Fibroblast of skin of scalp (primary cell): ENCODE results near the gene STK33.

Experiments used
- DNase-seq: peaks from one replicate; pipeline ENCODE4 v3.0.0-alpha.2; 2013

Gene STK33

DNA sequence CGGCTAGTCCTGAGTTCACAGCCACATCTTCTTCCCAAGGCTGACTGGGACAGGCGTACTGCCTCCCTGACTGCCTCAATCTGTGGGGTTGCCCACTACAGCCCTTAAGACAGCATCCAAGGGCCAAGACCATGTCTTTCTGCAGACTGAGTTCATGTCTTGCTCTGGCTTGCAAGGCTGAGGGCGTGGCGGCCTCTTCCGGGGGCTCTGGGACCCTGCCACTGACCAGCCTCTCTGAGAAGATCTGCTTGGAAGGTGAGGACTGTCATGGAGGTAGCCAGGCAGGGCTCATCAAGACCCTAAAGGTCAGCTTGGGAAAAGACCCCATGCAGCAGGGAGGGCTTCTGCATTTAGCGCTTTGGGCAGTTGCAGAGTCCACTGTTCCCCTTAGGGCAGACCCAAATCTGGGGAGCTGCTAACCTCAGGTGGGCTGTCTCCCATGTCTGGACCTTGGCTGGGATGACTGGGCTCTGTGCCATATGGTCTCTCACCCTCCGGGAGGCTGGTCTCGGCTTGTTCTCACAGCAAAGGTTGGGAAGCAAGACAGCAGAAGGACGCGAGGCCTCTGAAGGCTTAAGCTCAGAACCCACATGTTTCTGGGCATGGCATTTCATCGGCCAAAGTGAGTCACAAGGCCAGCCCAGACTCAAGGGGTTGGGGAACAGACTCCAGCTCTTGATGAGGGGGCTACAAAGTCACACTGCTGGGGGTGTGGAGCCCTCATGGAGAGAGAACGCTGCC is 221.2 kb downstream of the STK33 start:
- DNase-seq: no peak

DNA sequence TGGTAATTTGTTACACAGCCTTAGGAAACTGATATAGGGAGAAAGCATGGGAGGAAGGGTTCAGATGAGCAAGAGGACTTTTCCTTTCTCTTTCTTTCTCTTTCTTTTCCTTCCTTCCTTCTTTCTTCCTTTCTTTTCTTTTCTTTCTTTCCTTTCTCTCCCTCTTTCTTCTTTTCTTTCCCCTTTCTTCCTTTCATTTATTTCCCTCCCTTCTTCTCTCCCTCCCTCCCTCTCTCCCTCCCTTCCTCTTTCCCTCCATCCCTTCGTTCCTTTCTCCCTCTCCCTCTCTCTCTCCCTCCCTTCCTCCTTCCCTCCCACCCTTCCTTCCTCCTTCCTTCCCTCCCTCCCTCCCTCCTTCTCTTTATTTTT is 222.5 kb downstream of the STK33 start:
- no peak for DNase-seq

DNA sequence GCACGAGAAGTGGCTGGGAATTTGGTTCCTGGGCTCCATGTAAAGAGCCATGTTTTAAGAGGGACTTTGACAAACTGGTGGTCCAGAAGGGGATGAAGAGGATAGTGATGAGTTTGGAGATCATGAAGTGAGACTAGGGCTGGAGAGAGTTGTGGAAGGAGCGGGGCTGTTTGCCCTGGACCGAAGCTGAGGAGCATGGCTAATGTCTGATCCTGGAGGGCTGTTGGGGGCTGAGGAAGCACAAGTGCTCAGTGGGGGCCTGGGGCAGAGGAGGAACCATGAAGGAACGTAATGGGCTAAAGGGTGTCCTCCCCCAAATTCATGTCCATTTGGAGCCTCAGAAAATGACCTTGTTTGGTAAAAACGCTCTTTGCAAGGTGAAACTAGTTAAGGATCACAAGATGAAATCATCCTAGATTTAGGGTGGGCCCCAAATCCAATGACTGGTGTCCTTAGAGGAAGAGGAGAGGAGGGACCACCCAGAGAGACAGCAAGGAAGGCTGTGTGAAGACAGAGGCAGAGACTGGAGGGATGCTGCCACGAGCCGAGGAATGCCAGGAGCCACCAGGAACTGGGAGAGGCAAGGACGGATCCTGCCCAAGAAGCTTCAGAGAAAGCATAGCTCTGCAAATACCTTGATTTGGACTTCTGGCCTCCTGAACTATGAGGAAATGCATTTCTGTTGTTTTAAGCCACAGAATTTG is 223.1 kb downstream of the STK33 start:
- DNase-seq: no peak

DNA sequence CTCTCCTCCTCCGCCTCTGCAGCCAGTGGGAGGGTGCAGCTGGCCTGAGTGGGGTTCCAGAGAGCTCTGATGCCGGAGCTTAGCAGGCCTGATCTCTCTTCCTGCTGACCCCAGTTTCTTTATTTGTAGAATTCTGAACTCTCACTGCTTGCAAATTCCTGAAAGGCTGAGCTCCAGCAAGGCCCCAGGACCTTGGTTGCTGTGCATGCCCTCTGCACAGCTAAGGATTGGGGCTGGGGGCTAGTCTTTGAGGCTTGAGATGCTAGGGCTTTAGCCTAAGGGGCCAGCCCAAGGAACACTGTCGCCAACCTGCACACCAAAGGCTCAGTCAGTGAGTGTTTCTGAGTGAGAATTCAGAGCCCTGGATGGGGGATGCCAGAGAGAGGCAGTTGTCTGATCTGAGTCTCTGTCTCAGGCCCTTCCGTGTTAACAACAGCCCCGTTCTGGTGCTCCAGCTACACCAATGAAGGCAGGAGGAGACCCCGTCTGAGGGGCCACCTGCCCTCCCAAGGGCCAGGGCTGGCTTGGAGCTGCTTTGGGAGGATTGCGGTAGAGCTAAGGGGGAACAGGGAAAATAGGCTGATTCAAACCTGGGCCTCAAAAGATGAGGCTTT is 224.3 kb downstream of the STK33 start:
- DNase-seq: no peak

DNA sequence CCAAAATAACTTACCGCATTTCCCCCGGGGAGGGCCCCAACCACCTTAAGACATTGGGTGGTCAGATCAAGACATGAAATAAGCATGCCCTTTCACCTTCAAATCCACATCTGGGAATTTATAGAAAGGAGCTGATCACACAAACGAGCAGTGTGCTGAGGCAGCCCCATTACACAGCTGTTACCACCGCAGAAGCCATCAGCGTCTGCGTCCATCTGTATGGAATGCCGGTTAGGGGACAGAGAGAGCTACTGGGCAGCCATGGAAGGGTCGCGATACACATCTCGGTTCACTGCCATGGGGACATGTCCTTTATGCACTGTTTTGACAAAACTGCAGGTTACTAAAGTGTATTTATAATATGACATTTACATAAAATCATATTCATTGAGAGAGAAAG is 225.3 kb downstream of the STK33 start:
- no peak for DNase-seq

DNA sequence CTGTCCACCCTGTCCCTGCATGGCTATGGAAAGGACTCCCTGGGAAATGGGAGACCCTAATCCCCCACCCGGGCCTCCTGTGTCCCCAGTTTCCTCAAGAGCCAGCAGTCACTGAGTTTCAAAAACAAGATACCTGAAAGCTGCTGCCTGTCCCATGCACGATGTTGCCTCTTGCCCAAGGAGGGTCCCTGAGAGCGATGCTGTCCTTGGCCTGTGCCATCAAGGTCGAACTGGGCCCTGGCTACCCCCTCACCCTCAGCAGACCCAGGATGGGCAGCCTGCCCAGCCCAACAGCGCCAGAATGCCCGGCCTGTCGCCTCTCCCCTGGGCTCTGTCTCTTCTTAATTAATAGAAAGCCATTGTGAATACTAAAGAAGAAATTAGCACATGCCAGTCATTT is 225.8 kb downstream of the STK33 start:
- no peak for DNase-seq

DNA sequence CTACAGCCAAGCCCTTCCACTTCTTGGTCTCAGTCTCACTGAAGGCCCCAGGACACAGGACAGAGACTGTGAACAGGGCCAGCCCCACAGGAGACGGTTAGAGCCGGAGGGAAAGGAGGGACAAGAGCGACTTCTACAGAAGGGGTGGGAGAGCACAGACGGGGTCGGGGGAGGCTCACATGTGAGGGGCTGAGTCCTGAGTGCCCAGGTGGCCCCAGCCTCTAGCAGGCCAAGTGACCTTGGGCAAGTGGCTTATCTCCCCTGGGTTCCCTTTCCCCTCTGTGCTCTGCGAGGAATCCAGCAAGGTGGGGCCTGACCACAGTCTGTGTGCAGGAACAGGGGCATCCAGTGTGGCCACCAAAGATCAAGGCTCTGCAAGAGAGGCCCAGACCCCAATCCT is 227.7 kb downstream of the STK33 start:
- DNase-seq: no peak

DNA sequence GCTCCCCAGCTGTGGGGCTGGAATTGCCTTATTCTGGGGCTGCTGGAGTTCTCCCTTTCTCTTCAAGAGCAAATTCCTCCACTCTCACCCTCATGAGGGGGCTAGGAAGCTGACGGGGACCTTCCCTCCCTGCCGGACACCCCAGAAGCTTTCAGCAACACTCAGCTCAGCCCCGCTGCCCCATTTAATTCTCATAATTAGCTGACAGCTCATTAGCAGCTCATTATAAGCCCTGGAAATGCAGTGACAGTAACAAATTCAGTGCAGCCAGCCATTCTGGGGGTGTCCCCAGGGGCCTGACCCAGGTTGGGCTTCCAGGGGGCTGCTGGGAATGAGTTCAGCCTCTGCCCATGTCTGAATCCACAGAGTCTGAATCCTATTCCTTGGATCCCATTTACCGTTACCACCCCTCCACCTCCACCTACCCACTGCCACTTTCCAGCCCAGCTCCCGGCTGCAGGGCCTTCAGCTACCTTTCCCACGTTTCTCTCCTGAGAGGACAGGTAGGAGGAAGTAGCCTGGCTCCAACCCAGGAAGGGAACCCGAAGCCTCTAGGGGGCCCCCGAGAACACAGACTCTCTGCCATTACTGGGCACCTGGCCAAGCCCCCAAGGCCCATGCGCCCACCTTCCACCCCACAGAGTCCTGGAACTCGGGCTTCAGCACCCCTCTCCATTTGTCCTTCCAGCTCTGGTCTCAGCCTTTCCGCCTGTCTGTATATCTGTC is 228.6 kb downstream of the STK33 start:
- DNase-seq: no peak

DNA sequence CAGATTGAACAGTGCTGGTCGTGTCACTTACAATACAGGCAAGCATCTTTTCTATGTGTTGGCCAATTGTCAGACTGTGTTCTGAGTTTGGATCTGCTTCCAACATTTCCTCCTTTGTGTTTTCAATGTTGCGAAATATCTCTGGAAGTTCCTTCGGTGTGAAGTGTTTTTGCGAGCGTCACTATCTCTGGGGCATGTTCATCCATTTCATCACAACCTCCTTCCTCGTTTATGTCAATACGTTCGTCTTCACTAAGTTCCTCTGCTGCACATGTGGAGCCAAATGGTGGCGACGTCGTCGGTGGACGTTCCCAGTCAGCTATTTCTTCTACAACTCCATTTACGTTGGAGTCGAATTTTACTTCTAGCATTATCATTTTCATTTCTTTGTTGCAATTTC is 230.1 kb downstream of the STK33 start:
- DNase-seq: no peak

DNA sequence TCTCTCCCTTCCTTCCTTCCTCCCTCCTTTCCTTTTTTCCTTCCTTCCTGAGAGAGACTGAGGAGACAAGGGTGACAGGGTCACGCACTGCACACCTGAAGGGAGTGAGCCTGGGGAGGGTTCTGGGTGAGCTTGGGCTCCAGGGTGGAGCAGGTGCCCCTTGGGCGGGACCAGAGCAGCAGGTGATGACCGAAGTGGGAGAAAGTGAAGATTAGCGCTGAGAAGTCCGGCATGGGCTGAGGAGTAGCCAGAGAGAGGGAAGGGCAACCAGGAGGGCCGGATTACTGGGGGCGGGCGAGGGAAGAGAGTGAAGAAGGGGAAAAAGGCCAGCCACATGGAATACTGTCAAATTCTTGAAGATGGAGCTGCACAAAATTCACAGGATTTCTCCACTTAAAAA is 231.1 kb downstream of the STK33 start:
- DNase-seq: no peak

DNA sequence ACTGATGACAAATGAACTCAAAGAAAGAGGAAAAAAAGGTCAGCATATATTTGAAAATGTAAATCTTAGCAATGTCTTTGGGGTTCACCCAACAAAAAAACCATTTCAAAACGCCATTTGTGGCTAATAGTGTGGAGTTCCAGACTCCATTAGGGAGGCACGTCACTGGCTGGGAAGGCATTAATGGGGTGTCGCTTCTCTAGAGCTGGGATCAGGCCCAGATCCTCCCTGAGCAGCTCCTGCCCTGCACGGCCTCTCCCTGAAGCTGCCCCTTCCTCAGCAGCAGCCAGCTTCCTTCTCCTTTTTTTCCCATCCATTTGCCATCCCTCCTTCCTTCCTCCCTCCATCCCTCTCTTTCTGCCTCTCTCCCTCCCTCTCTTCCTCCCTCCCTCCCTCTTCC is 231.5 kb downstream of the STK33 start:
- no peak for DNase-seq

DNA sequence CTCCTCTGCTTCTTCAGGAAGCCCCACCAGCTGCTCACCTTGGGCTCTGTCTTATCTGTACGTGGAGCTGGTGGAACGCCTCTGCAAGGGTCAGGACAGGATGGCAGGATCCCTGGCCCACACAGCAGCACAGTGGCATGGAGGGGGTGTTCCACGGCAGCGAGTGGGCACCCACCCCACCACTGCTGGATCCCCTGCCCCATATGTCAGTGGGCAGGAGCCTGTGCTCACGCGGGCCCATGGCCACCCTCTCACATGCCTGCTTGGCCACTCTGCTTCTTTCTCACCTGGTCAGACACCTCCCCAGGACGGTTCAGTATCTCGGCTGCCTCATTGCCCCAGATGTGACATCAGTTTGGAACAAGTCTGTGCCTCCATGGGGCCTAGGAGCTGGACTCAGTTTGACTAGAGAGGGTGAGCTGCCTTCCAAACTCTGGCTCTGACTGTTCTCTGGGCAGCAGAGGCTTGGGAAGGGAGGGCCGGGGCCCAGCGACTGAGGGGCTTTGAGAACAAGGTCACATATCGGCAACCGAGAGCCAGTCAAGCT is 232.3 kb downstream of the STK33 start:
- DNase-seq: no peak

DNA sequence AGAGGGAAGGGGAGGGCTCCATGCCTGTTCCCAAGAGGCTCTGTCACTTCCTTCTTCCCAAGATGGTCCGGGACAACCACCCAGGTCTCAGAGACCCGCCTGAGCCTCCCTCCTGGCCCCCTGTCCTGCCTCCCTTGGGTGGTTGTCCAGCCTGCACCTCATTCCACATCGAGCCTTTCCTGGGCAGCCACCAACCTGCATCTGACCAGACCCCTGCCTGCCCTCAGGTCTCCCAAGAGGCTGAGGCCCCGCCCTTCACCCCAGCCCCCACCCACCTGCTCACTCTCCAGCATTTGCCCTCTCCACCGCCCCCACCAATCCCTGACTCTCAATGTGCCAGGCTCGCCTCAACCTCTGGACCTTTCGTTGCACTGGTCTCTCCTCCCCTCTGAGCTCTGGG is 232.8 kb downstream of the STK33 start:
- no peak for DNase-seq

DNA sequence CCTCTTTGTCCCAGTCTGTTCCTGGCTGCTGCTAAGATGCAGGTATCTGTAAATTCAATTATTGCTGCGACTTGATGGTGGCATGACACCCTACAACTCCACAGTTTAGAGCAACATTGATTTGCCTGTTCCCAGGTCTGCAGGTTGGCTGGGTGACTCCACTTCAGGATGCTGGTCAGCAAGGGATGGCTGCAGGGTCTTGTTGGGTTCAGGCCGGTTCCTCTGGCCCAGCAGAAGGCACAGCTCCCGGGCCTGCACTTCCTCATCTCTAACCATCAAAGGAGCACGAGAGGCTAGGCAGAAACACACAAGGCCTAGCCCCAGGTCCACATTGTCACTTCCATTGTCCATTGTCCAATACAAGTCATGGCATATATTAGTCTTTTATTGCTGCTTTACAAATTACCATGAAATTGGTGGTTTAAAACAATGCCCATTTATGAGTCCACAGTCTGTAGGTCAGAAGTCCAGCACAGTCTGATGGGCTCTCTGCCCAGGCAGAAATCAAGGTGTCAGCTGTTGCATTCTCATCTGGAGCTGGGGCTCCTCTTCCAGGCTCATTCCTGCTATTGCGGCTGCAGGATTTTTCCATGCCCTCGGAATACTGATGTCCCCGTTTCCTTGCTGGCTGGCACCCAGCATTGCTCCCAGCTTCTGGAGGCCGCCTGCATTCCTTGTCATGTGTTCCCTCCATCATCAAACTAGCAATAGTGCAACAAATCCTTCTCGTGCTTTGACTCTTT is 233.8 kb downstream of the STK33 start:
- DNase-seq: no peak

DNA sequence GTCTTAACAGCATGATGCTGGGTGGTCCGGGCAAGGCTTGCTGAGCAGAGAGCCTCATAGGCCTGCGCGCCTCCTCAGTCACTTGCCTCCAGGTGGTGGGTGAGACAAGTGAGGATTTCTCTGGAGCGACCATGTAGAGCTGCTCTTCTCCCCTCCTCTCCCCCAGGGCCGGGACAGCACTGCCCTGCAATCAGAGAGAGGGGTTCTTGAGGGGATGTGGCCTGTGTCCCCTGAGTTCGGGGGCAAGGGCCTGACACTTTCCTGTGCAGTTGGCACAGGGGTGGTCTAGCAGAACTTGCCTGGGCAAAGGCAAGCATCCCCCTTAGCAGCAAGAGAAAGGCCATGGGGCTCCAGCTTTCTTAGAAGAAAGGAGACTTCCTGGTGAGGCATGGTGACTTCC is 234.5 kb downstream of the STK33 start:
- DNase-seq: no peak

DNA sequence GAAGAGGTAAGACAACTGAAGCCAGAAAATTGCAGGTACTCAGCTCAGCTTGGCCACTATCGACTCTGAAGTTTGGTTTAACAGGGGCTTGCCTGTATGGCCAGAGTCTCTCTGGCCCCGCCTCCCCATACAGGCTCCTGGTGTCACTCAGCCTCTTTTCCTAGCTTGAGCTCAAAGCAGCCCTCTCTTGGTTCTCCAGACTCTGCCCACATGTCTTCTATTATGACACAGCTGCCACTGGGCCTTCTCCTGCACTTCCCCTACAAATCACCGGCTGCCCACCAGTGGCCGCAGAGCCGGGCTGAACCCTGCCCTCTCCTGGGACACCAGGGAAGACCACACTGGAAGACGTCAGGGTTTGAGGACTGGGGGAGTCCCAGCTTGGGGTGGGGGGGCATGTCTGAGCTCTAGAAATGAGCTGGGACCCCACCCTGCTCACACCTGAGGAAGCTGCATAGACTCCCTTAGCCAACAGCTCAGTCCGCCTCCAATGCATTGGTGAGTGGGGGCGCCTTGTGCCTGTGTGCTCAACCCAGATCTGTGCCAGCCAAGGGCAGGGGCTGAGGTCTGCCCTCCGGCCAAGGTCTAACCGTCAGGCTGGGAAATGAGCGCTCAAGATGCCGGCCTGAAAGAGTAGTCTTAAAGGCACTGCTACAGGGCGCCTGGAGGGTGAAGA is 236.0 kb downstream of the STK33 start:
- DNase-seq: no peak

DNA sequence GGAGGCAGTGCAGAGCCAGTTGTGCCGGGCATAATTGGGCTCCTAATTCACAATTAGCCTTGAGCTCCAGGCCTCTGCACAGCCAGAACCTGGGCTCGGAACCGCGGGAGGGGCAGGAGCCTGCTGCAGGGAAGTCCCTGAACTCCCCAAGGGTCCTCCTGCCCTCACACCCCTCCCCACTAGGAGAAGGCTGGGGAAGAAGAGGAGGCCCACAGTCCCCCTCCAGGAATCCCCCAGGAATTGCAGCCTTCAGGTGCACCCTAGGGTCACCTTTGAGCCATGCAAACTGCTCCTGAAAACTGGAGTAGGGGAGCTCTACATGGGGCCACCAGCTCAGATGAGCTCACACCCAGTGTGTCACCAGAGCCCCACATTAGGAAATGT is 236.5 kb downstream of the STK33 start:
- DNase-seq: no peak

DNA sequence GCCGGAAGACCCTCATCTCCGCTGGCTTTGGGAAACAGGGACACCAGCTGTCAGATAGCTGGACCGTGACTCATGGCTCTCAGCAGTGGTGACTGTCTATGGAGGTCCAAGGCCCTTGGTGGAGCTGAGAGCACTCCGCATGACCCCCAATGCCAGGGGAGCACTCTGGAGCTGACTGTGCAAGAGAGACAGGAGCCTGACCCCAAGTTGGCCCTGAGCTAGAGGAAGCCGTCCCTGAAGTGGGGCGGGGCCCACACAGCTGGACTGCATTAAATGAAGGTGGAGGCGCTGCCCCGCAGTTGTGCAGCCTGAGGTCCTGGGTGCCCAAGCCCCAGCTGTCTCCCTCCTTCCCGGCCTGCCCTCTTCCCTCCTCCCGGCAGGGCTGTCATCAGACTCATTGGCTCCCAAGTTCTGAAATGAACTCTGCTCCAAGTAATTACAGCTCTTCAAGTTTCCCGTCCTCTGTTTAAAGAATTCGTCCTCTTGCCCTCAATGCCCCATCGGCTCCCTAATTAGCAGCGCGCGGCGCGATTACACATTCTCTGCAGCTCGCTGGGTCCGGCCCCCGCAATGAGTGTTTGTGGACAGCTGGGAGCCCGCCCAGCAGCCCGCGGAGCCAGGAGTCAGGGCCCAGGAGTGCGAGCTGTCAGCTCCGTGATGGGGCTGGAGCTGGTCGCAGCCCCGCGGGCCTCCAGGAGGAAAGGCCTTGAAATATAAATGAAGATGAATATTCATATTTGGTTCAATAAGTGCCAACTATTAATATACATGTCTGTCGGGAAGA is 237.1 kb downstream of the STK33 start:
- no peak for DNase-seq

DNA sequence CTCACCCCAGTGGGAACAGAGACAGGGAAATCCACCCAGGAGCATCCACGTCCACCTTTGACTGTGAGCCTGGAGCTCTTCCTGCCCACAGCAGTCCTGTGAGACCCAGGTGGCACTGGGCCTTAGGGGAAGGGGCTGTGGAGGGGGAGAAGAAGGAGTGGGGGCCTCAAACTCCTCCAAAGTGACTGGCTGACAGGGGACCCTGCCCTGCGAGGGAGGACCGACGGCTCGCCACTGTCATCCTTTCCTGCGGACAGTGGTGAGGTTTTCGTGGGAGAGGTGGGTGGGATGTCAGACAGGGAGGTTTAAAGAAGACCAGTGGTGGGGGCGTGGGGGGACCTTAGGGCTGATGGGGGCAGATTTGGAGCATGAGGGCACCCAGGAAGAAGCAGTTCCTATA is 237.8 kb downstream of the STK33 start:
- DNase-seq: no peak

DNA sequence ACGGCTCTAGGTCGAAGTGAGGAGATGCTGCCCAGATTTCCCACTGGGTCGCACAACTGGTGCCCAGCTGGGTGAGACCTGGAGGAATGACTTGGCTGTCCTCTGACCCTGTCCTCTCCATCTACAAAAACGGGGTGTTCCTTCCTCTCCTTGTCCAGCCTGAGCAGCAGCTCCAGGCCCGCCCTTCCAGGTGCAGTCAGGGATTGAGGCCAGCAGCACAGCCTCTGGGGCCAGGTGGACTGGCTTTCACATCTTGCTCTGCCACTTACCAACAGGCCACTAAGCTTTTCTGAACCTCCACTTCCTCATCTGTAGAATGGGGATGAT is 238.6 kb downstream of the STK33 start:
- DNase-seq: no peak
